Endothelial cell of umbilical vein (primary cell): Measurements from ENCODE around the gene ASB7. TPM values are rescaled to one million over a fixed set of nuclear protein-coding genes. Genes with fewer than 3 reads are reported as not detected.

ENCODE experiments used
- BruUV-seq: library from RNA; stranded (reverse); fragments of 400-500 nt; replicated peaks from 2 replicates; lab custom pipeline; 2021; lab: Mats Ljungman, UMichigan
- CTCF ChIA-PET: fragments of 300-600, 350-600 bp; sonication (Branson Sonifier 250); formaldehyde crosslinking; loops from one replicate; lab custom pipeline; 2021; ENCODE audit warnings: antibody characterized with exemption, inconsistent platforms; lab: Charles Lee
- POLR2A ChIA-PET: fragments of 300-600, 350-600 bp; sonication (Branson Sonifier 250); formaldehyde crosslinking; loops from one replicate; lab custom pipeline; 2021; ENCODE audit warnings: antibody characterized with exemption, inconsistent platforms; lab: Charles Lee
- DNase-seq: peaks from one replicate; pipeline ENCODE4 v3.0.0-alpha.2; 2011; ENCODE audit warnings: low read depth, low spot score
- FAIRE-seq: peaks from 2 replicates; lab custom pipeline; 2011; peaks lifted over from hg19 to GRCh38; lab: Jason Lieb, UNC
- H2AFZ ChIP-seq: 2 replicates; pipeline ENCODE4 v1.6.0; 2012; ENCODE audit warnings: low read depth, low read length, control low read depth, inconsistent platforms
- H3K27ac ChIP-seq: 2 replicates; pipeline ENCODE4 v1.5.1; 2011; ENCODE audit warnings: low read depth, mild to moderate bottlenecking, control low read depth, low read length, moderate library complexity; ENCODE audit not compliant: insufficient read depth
- H3K27me3 ChIP-seq, 2 experiments: 2 replicates each; pipeline versions ENCODE4 v1.6.0 to v1.6.1; 2011; ENCODE audit warnings: low read length in 2 of 2, mixed read lengths in 1 of 2; ENCODE audit not compliant: control insufficient read depth in 2 of 2, insufficient read depth in 2 of 2
- H3K36me3 ChIP-seq, 2 experiments: 2 replicates in 1 of 2; 3 replicates in 1 of 2; pipeline ENCODE4 v1.5.1; 2011; ENCODE audit warnings: low read length in 2 of 2, mild to moderate bottlenecking in 1 of 2, moderate library complexity in 1 of 2; ENCODE audit not compliant: control insufficient read depth in 2 of 2, insufficient read depth in 2 of 2; ENCODE audit errors: extremely low read depth in 1 of 2
- H3K4me1 ChIP-seq: 3 replicates; pipeline ENCODE4 v1.5.1; 2011; ENCODE audit warnings: mild to moderate bottlenecking, low read length; ENCODE audit not compliant: control insufficient read depth, insufficient read depth; ENCODE audit errors: extremely low read depth
- H3K4me2 ChIP-seq: 2 replicates; pipeline ENCODE4 v1.6.1; 2011; ENCODE audit warnings: low read length, control low read depth, mixed read lengths; ENCODE audit not compliant: insufficient read depth
- H3K4me3 ChIP-seq, 3 experiments: fragments of 200-600 bp in 1 of 3; sonication (generic), shearing (Covaris generic) in 1 of 3; replicated peaks in 1 of 3; 2 replicates each; pipeline ENCODE4 v1.5.1; 2011 to 2016; ENCODE audit warnings: control low read depth in 3 of 3, low read length in 3 of 3, mild to moderate bottlenecking in 2 of 3, inconsistent platforms in 1 of 3, low read depth in 1 of 3, moderate library complexity in 1 of 3; ENCODE audit not compliant: insufficient read depth in 1 of 3
- H3K79me2 ChIP-seq: 2 replicates; pipeline ENCODE4 v1.6.0; 2012; ENCODE audit warnings: low read length, inconsistent platforms; ENCODE audit not compliant: control insufficient read depth, insufficient read depth
- H3K9ac ChIP-seq: replicated peaks from 2 replicates; pipeline ENCODE3; 2011; ENCODE audit warnings: low read length, control low read depth; ENCODE audit not compliant: insufficient read depth; ENCODE audit errors: extremely low read depth
- H3K9me1 ChIP-seq: replicated peaks from 3 replicates; pipeline ENCODE4 v1.6.0; 2011; ENCODE audit warnings: mild to moderate bottlenecking, low read length; ENCODE audit not compliant: control insufficient read depth, insufficient read depth; ENCODE audit errors: extremely low read depth
- H3K9me3 ChIP-seq: replicated peaks from 2 replicates; pipeline ENCODE4 v1.5.1; 2012; ENCODE audit warnings: low read length, inconsistent platforms; ENCODE audit not compliant: control insufficient read depth, insufficient read depth
- H4K20me1 ChIP-seq: replicated peaks from 2 replicates; pipeline ENCODE3; 2011; ENCODE audit warnings: mild to moderate bottlenecking, low read length; ENCODE audit not compliant: control insufficient read depth, insufficient read depth; ENCODE audit errors: extremely low read depth
- EZH2 ChIP-seq: IDR thresholded peaks from 2 replicates; pipeline ENCODE4 v1.6.1; 2012; ENCODE audit warnings: borderline replicate concordance, low read depth, mild to moderate bottlenecking, moderate library complexity, low read length, inconsistent platforms; ENCODE audit not compliant: severe bottlenecking
- FOS ChIP-seq: IDR thresholded peaks from 2 replicates; pipeline ENCODE4 v1.6.1; 2011; ENCODE audit warnings: mild to moderate bottlenecking, low read length, moderate library complexity, borderline replicate concordance; ENCODE audit not compliant: insufficient read depth
- GATA2 ChIP-seq: IDR thresholded peaks from 2 replicates; pipeline ENCODE4 v1.7.0; 2011; ENCODE audit warnings: low read depth, mild to moderate bottlenecking, moderate library complexity, mixed read lengths, low read length; ENCODE audit not compliant: insufficient read length, insufficient read depth
- JUN ChIP-seq: IDR thresholded peaks from 2 replicates; pipeline ENCODE4 v1.6.1; 2011; ENCODE audit warnings: borderline replicate concordance, low read depth; ENCODE audit not compliant: insufficient read length, insufficient read depth
- MAX ChIP-seq: IDR thresholded peaks from 2 replicates; pipeline ENCODE4 v1.6.1; 2011; ENCODE audit not compliant: insufficient read depth, insufficient read length
- MYC ChIP-seq: IDR thresholded peaks from one replicate; pipeline ENCODE4 v1.6.1; 2011; ENCODE audit warnings: mild to moderate bottlenecking, low read depth, low read length
- POLR2A ChIP-seq: IDR thresholded peaks from 2 replicates; pipeline ENCODE4 v1.6.1; 2012; ENCODE audit warnings: low read depth, mild to moderate bottlenecking, control low read depth, low read length
- POLR2AphosphoS5 ChIP-seq: IDR thresholded peaks from 2 replicates; pipeline ENCODE4 v1.6.1; 2012; ENCODE audit warnings: low read depth, mild to moderate bottlenecking, control low read depth, low read length, moderate library complexity; ENCODE audit not compliant: insufficient read depth
- dilution Hi-C: fragments of 300-500 bp; cut with MboI; formaldehyde crosslinking; loops from one replicate; pipeline ENCODE4 v1.15.0; 2019; ENCODE audit warnings: low sequenced_read_pairs; ENCODE audit not compliant: extremely low pct_ligation_motif_present
- intact Hi-C: fragments of 100-400 bp; cut with micrococcal nuclease; formaldehyde crosslinking; loops from one replicate; pipeline ENCODE4 v1.10.0; 2022
- polyA plus RNA-seq, 4 experiments: library from polyadenylated mRNA; depleted of rRNA in 3 of 4; stranded (reverse) in 3 of 4; unstranded in 1 of 4; fragments of >200 nt; gene quantifications; 2 replicates each; pipeline versions ENCODE4 v1.2.1 to v1.2.3, GENCODE V29; 2011 to 2012; ENCODE audit warnings: missing spikeins in 1 of 4
- total RNA-seq: library from RNA; stranded (reverse); gene quantifications from 2 replicates; pipeline ENCODE4 v1.2.3, GENCODE V29; 2021
- TF ChIP-seq, protein P1 (sequence below), 2 donors: IDR thresholded peaks; 1 replicate in 1 of 2; 2 replicates in 1 of 2; pipeline ENCODE4 v1.5.1; 2011; ENCODE audit warnings: low read length in 2 of 2, mild to moderate bottlenecking in 2 of 2, moderate library complexity in 2 of 2, control low read depth in 1 of 2, inconsistent platforms in 1 of 2, low read depth in 1 of 2; ENCODE audit not compliant: insufficient read depth in 1 of 2; ENCODE audit errors: extremely low read depth in 1 of 2

The ASB7 gene
- total and polyA plus RNA-seq, 2 donors (not counting 3 experiments of a cell fraction or from before 2014, with no cell fraction given), result 6.8 to 13.3 TPM

DNA sequence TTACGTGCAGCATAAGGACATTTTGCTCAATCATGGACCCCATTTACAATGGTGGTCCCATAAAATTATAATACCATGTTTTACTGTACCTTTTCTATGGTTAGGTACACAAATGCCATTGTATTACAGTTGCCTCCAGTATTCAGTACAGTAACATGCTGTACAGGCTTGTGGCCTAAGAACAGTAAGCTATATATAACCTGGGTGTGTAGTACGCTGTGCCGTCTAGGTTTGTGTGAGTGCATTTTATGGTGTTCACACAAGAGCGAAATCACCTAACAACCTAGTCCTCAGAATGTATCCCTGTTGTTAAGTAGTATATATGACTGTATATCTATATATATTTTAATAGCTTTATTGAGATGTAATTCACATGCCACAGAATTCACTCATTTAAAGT is 12.5 kb downstream of the ASB7 start:
- ChIA-PET POLR2A (interaction anchor here (0.7 kb wide), 1 partner anchor 231 kb away, joined by 6 read pairs; no protein-coding TSS in a partner anchor), CTCF (interaction anchor here (0.8 to 1.5 kb wide), 6 partner anchors 11 to 392 kb away, joined by 3 to 6 read pairs (median 3); partner anchors contain the start of genes ASB7 and LINS1)

More for the DNA sequence above, 12.5 kb downstream of the ASB7 start:
- no peak for DNase-seq
- no peak overlapping the region for H3K4me3 ChIP-seq
- H3K9ac ChIP-seq, result no peak overlapping the region
- no peaks in the 10 kb centered on the region for H3K9me3 ChIP-seq
- H3K27me3 ChIP-seq, result no peaks in the 10 kb centered on the region
- H3K9me1 ChIP-seq, result no peaks in the 10 kb centered on the region
- intact Hi-C loops (no loop called here), dilution Hi-C loops (no loop called here)
- no peak overlapping the region for H3K27ac ChIP-seq
- peaks cover 2 to 16% of the 10 kb centered on the region in 2 experiments for H3K36me3 ChIP-seq
- peaks cover 7% of the 10 kb centered on the region for H3K79me2 ChIP-seq
- no peak overlapping the region for H3K4me2 ChIP-seq
- FAIRE-seq, result no peak
- H2AFZ ChIP-seq, result no peak overlapping the region
- BruUV-seq, result no TSS peak
- H3K4me1 ChIP-seq, result no peaks in the 10 kb centered on the region
- H4K20me1 ChIP-seq, result no peaks in the 10 kb centered on the region
- TF ChIP-seq FOS (no peak), MYC (no peak), POLR2A (no peak), GATA2 (no peak), JUN (no peak), EZH2 (no peak), MAX (no peak), POLR2AphosphoS5 (no peak)
- TF ChIP-seq, protein P1, sequence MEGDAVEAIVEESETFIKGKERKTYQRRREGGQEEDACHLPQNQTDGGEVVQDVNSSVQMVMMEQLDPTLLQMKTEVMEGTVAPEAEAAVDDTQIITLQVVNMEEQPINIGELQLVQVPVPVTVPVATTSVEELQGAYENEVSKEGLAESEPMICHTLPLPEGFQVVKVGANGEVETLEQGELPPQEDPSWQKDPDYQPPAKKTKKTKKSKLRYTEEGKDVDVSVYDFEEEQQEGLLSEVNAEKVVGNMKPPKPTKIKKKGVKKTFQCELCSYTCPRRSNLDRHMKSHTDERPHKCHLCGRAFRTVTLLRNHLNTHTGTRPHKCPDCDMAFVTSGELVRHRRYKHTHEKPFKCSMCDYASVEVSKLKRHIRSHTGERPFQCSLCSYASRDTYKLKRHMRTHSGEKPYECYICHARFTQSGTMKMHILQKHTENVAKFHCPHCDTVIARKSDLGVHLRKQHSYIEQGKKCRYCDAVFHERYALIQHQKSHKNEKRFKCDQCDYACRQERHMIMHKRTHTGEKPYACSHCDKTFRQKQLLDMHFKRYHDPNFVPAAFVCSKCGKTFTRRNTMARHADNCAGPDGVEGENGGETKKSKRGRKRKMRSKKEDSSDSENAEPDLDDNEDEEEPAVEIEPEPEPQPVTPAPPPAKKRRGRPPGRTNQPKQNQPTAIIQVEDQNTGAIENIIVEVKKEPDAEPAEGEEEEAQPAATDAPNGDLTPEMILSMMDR (IDR thresholded peaks at IDR 0.05; ENCODE audit: extremely low read depth in 1 of 2, insufficient read depth in 1 of 2, low read depth in 1 of 2, low read length in 2 of 2), result no peak
